ENCODE measurements around the gene PSTPIP1. TPM values are rescaled to one million over a fixed set of nuclear protein-coding genes. Genes with fewer than 3 reads are reported as not detected.

Gene PSTPIP1
- total and polyA plus RNA-seq, 2 of the 8 experiments (the other 6 are each of a cell fraction or from before 2014, with no cell fraction given), result 1.6 to 1.8 TPM

DNA sequence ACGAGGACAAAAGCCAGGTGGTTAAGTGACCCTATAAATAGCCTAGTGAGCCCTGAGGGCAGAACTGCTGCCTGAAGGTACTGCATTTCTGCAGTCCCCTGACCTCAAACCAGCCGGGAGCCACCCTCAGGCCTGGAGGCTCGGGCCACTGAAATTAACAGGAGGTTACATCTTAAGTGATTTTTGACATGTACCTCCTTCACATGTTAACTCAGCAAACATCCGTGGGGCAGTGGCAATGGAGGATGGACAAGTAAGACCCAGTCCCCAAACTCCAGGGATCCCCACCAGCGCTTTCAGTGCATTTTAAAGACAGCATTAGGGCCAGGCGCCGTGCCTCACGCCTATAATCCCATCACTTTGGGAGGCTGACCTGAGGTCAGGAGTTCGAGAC, 26.2 kb downstream of the PSTPIP1 start:
- no peak overlapping the region for H3K18ac ChIP-seq (ENCODE audit: extremely low read depth, low read length)
- no peak overlapping the region for H3K14ac ChIP-seq (ENCODE audit: insufficient read length)
- no peaks in the 10 kb centered on the region for H3K23me2 ChIP-seq (ENCODE audit: low read depth, low read length)
- H3K9ac ChIP-seq (replicated peaks in 1 of 4; ENCODE audit: extremely low read depth in 1 of 4, low read depth in 3 of 4, low read length in 3 of 4), result no peak overlapping the region
- no peaks in the 10 kb centered on the region for H3K27me3 ChIP-seq (replicated peaks in 1 of 4; ENCODE audit: control insufficient read depth in 3 of 4, extremely low read depth in 1 of 4, insufficient read depth in 3 of 4, low read length in 3 of 4)
- no peak overlapping the region for H3K27ac ChIP-seq (ENCODE audit: low read depth, low read length)
- H3K79me1 ChIP-seq (ENCODE audit: low read depth, low read length), result no peaks in the 10 kb centered on the region
- no peak overlapping the region for H2BK5ac ChIP-seq (ENCODE audit: low read depth, low read length)
- no peak overlapping the region for H3K56ac ChIP-seq (replicated peaks; ENCODE audit: insufficient read length, low read depth, low read length)
- H3K4me2 ChIP-seq (ENCODE audit: insufficient read depth in 1 of 2, low read depth in 2 of 2, low read length in 2 of 2), result no peak overlapping the region
- no peaks in the 10 kb centered on the region for H3K36me3 ChIP-seq (ENCODE audit: control insufficient read depth in 2 of 4, insufficient read depth in 4 of 4, low read length in 3 of 4)
- 77% methylated on average over 9 of the region's 9 CpGs; no CpG with 5 or more reads in 1 of the 2 experiments for whole genome bisulfite sequencing, 2 experiments (ENCODE audit: extremely low coverage in 1 of 2, insufficient coverage in 1 of 2, insufficient read length in 1 of 2, insufficient replicate concordance in 2 of 2, low coverage in 1 of 2, low lambda C conversion rate in 2 of 2, missing lambda C conversion rate in 1 of 2)
- H3K9me3 ChIP-seq (ENCODE audit: insufficient read depth in 2 of 2, low read depth in 1 of 2, low read length in 1 of 2), result no peaks in the 10 kb centered on the region
- no peak overlapping the region for H2BK20ac ChIP-seq (ENCODE audit: low read length)
- H3K4me3 ChIP-seq (ENCODE audit: extremely low read depth in 1 of 4, insufficient read depth in 2 of 4, low read depth in 3 of 4, low read length in 4 of 4), result no peak overlapping the region
- no peak overlapping the region for H3K23ac ChIP-seq (ENCODE audit: insufficient read length)
- H4K91ac ChIP-seq (replicated peaks; ENCODE audit: insufficient read length, low read length), result no peak overlapping the region
- no peak overlapping the region for H2AK5ac ChIP-seq (ENCODE audit: low read depth, low read length)
- no peak overlapping the region for H3K4ac ChIP-seq (replicated peaks; ENCODE audit: insufficient read length, low read depth, low read length)
- H4K8ac ChIP-seq (ENCODE audit: extremely low read depth, insufficient read depth, low read length), result no peak overlapping the region
- no peak overlapping the region for H2BK120ac ChIP-seq (replicated peaks; ENCODE audit: low read depth, low read length)
- no peak for DNase-seq (ENCODE audit: low read depth in 1 of 2, low spot score in 2 of 2)
- H4K5ac ChIP-seq (ENCODE audit: insufficient read length, low read depth, low read length), result no peak overlapping the region
- TF ChIP-seq TCF12 (IDR thresholded peaks at IDR 0.05; ENCODE audit: low read depth, low read length), result no peak
- TF ChIP-seq RAD21 (IDR thresholded peaks at IDR 0.05 in 1 of 2, conservative IDR thresholded peaks at IDR 0.05 in 1 of 2; ENCODE audit: low read depth in 2 of 2, low read length in 2 of 2), result no peak
- no peak for TF ChIP-seq BRCA1 (IDR thresholded peaks at IDR 0.05; ENCODE audit: low read depth, low read length)
- TF ChIP-seq ZNF274 (IDR thresholded peaks at IDR 0.05; ENCODE audit: borderline replicate concordance, extremely low read depth, low read length), result no peak
- no peak for TF ChIP-seq SP2 (IDR thresholded peaks at IDR 0.05; ENCODE audit: low read length)
- TF ChIP-seq SRF (IDR thresholded peaks at IDR 0.05; ENCODE audit: low read depth, low read length), result no peak
- TF ChIP-seq CHD1 (IDR thresholded peaks at IDR 0.05; ENCODE audit: low read depth, low read length), result no peak
- no peak for TF ChIP-seq HDAC2 (IDR thresholded peaks at IDR 0.05; ENCODE audit: borderline replicate concordance in 1 of 2, low read depth in 2 of 2, low read length in 2 of 2)
- TF ChIP-seq KDM5A (IDR thresholded peaks at IDR 0.05; ENCODE audit: low read length), result no peak
- TF ChIP-seq JUND (IDR thresholded peaks at IDR 0.05; ENCODE audit: low read length), result no peak
- no peak for TF ChIP-seq CTBP2 (IDR thresholded peaks at IDR 0.05; ENCODE audit: borderline replicate concordance, insufficient read depth, insufficient read length, low read length)
- H2AFZ ChIP-seq (ENCODE audit: low read length), result no peak overlapping the region
- FAIRE-seq, result no peak
- H3K79me2 ChIP-seq (ENCODE audit: control insufficient read depth in 1 of 2, insufficient read depth in 2 of 2, low read length in 2 of 2), result no peaks in the 10 kb centered on the region
- H4K20me1 ChIP-seq (replicated peaks in 1 of 2; ENCODE audit: control insufficient read depth in 1 of 2, insufficient read depth in 2 of 2, low read length in 2 of 2), result no peaks in the 10 kb centered on the region
- H3K4me1 ChIP-seq (replicated peaks in 1 of 4; ENCODE audit: control insufficient read depth in 3 of 4, insufficient read depth in 4 of 4, low read length in 3 of 4), result peaks cover 0 to 5% (median 0%) of the 10 kb centered on the region in 4 experiments; a peak in 3 of 7 replicates
- H2BK12ac ChIP-seq (ENCODE audit: low read depth, low read length), result no peak overlapping the region
- no peak overlapping the region for H2BK15ac ChIP-seq (ENCODE audit: low read length)
- POLR2A ChIA-PET (ENCODE audit: partially characterized antibody), result no interaction called here
- CTCF ChIA-PET (ENCODE audit: partially characterized antibody), result interaction anchor here (2.8 to 4.1 kb wide), 2 partner anchors 8 to 15 kb away, joined by 10 to 18 read pairs; no protein-coding TSS in a partner anchor
